Right atrium auricular region (tissue), 2 donors: ENCODE measurements around the gene SACM1L. TPM values are rescaled to one million over a fixed set of nuclear protein-coding genes. Genes with fewer than 3 reads are reported as not detected.

Source experiments
- DNase-seq: peaks from one replicate; pipeline ENCODE4 v3.0.0-alpha.2; 2019; ENCODE audit warnings: low spot score
- H3K27ac ChIP-seq, 2 donors: fragments of 200-600 bp; sonication (generic); 1 replicate in 1 of 2; 2 replicates in 1 of 2; pipeline ENCODE4 v1.5.1; 2016 to 2019
- H3K27me3 ChIP-seq, 2 donors: fragments of 200-600 bp; sonication (generic); one replicate each; pipeline versions ENCODE4 v1.5.1 to v1.6.0; 2017 to 2019
- H3K36me3 ChIP-seq: fragments of 200-600 bp; sonication (generic); one replicate; pipeline ENCODE4 v1.5.1; 2016
- H3K4me1 ChIP-seq, 2 donors: fragments of 200-600 bp; sonication (generic); one replicate each; pipeline versions ENCODE4 v1.5.1 to v1.6.0; 2017 to 2019
- H3K4me3 ChIP-seq, 2 donors: fragments of 200-600 bp; sonication (generic); 1 replicate in 1 of 2; 2 replicates in 1 of 2; pipeline ENCODE4 v1.5.1; 2017 to 2019; ENCODE audit warnings: mild to moderate bottlenecking in 1 of 2, moderate library complexity in 1 of 2
- H3K9me3 ChIP-seq, 2 donors: fragments of 200-600 bp; sonication (generic); one replicate each; pipeline ENCODE4 v1.5.1; 2019
- CTCF ChIP-seq, 2 donors: fragments of 200-600 bp; sonication (generic); IDR thresholded peaks; one replicate each; pipeline ENCODE4 v1.5.1; 2019; ENCODE audit warnings: antibody characterized with exemption in 2 of 2
- total RNA-seq, 2 donors: library from RNA; depleted of rRNA; stranded (reverse); fragments of >200 nt; gene quantifications; one replicate each; pipeline ENCODE4 v1.1.0, GENCODE V29; 2016

Gene SACM1L
- total RNA-seq, 2 donors from 2014 or later: 16.6 to 18.7 TPM

GRCh38 chr3:45758871-45759270 is 69.7 kb downstream of the SACM1L start:
- DNase-seq: peak; percentile 50
- Histone ChIP-seq H3K4me1 (no peaks in the 10 kb centered on the region), H3K27me3 (no peaks in the 10 kb centered on the region), H3K27ac (no peak overlapping the region), H3K9me3 (no peaks in the 10 kb centered on the region), H3K4me3 (no peak overlapping the region), H3K36me3 (no peaks in the 10 kb centered on the region)
- TF ChIP-seq CTCF (IDR thresholded peaks at IDR 0.05): no peak

- no peaks in the 10 kb centered on the region for H3K9me3 ChIP-seq
- no peak overlapping the region for H3K4me3 ChIP-seq
- TF ChIP-seq CTCF (IDR thresholded peaks at IDR 0.05): no peak
- no peaks in the 10 kb centered on the region for H3K27me3 ChIP-seq
- H3K36me3 ChIP-seq: no peaks in the 10 kb centered on the region
- no peaks in the 10 kb centered on the region for H3K4me1 ChIP-seq
- peak; percentile 34 for DNase-seq
- no peak overlapping the region for H3K27ac ChIP-seq
Measured at GRCh38 chr3:45759851-45760250, 70.7 kb downstream of the SACM1L start.

- no peaks in the 10 kb centered on the region for H3K4me1 ChIP-seq
- TF ChIP-seq CTCF (IDR thresholded peaks at IDR 0.05): peak; percentile 51 to 84
- no peak overlapping the region for H3K27ac ChIP-seq
- H3K27me3 ChIP-seq: no peaks in the 10 kb centered on the region
- no peaks in the 10 kb centered on the region for H3K9me3 ChIP-seq
- H3K4me3 ChIP-seq: no peak overlapping the region
- no peaks in the 10 kb centered on the region for H3K36me3 ChIP-seq
- DNase-seq: peak; percentile 59
Measured at GRCh38 chr3:45760878-45761711, 71.9 kb downstream of the SACM1L start.

GRCh38 chr3:45761831-45762230 is 72.6 kb downstream of the SACM1L start:
- H3K27me3 ChIP-seq: no peaks in the 10 kb centered on the region
- H3K9me3 ChIP-seq: peaks cover 0 to under 1% of the 10 kb centered on the region in 2 donors
- H3K27ac ChIP-seq: no peak overlapping the region
- H3K4me1 ChIP-seq: no peaks in the 10 kb centered on the region
- no peaks in the 10 kb centered on the region for H3K36me3 ChIP-seq
- no peak for TF ChIP-seq CTCF (IDR thresholded peaks at IDR 0.05)
- no peak overlapping the region for H3K4me3 ChIP-seq
- DNase-seq: peak; percentile 28

GRCh38 chr3:45762647-45763302 is 73.6 kb downstream of the SACM1L start:
- Histone ChIP-seq H3K9me3 (peaks cover 0 to 8% of the 10 kb centered on the region in 2 donors), H3K4me3 (no peak overlapping the region), H3K36me3 (no peaks in the 10 kb centered on the region), H3K4me1 (no peaks in the 10 kb centered on the region), H3K27me3 (no peaks in the 10 kb centered on the region), H3K27ac (no peak overlapping the region)
- DNase-seq: peak; percentile 56
- no peak for TF ChIP-seq CTCF (IDR thresholded peaks at IDR 0.05)
